ENCODE data around the gene DCLK1.

- TF ChIP-seq NFXL1 (IDR thresholded peaks at IDR 0.05; ENCODE audit: borderline replicate concordance) (no peak), CTCF (IDR thresholded peaks at IDR 0.05 in 2 of 3, conservative IDR thresholded peaks at IDR 0.05 in 1 of 3; ENCODE audit: control insufficient read depth in 2 of 3, extremely low read depth in 1 of 3, insufficient read depth in 1 of 3, low read depth in 3 of 3, low read length in 3 of 3) (no peak), USF2 (IDR thresholded peaks at IDR 0.05; ENCODE audit: borderline replicate concordance, low read depth, low read length) (no peak), USF1 (IDR thresholded peaks at IDR 0.05; ENCODE audit: borderline replicate concordance, extremely low read length, insufficient read depth, low read depth, low read length) (no peak), ZNF207 (IDR thresholded peaks at IDR 0.05; ENCODE audit: borderline replicate concordance) (no peak)
Observed at GRCh38 chr13:35731471-35731870, 399.7 kb downstream of the DCLK1 start.
